NOMO-1 treated with DMSO at 0.1 percent for 48 hours (cell line): ENCODE results near the gene MCM8.
"Not testable (repeated sequence)": the region's sequence is repeated elsewhere in the genome, so short reads cannot be mapped to it uniquely, and the experiment has no call there.

Experiments
- DNase-seq: peaks from one replicate; lab custom pipeline; 2025; ENCODE audit not compliant: unreplicated experiment; lab: John Stamatoyannopoulos, UW

The MCM8 gene

DNA sequence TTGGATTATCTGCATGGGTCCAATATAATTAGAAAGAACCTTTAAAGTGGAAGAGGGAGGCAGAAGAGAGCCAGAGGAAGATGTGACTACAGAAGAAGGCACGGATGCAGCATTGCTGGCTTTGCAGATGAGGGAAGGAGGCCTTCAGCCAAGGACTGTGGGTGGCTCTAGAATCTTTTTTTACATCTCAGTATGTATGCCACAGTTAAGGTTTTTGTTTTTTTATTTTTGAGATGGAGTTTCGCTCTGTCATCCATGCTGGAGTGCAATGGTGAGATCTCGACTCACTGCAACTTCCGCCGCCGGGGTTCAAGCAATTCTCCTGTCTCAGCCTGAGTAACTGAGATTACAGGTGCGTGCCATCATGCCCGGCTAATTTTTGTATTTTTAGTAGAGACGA, 49.3 kb downstream of the MCM8 start:
- no peak for DNase-seq

DNA sequence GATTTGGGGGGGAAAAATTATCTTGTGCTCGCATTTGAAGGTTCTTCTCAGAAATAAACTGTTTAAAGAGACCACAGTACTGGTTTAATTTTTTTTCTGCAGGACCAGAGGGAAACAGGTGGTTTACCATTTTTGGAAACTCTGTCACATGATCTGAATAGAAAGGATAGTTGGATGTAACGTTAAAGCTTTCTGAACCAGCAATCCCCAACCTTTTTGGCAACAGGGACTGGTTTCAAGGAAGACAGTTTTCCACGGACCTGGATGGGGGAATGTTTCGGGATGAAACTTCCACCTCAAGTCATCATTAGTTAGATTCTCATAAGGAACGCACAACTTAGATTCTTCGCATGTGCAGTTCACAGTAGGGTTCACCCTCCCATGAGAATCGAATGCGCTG, 50.4 kb downstream of the MCM8 start:
- no peak for DNase-seq

DNA sequence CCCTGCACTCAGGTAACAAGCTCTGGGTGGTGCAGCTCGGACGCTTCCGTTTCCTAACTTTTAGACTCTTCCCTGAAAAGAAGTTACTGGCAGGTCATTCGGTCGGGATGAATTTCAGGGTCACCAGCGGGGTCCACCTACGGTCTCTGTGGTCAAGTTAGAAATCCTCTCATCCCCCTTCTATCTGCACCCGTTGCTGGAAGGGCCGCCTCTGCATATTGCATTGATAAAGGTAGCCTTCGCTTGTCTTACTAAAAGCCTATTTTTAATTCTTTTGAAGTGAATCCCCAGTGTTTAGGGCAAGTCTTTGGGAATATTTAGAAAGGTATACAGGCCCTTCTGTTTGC, 56.1 kb downstream of the MCM8 start:
- DNase-seq = no peak

DNA sequence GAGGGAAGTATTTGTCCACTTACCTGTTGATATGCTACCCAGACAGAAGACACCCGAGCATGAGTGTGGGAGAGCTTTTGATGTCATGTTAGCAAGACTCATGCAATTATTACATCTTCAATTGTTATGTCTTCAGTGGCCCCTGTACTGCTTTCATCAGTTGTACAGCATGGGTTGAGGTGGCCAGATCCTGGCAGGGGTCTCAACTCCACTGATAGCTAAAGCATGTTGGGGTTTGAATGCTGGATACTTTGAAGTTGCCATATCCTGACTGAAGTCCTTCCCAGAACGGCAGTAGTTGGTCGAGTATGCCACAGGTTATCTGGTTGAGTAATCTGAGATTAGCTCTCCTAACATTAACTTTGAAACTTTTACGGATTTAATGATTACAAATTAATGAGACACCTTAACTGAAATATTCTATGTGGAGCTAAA, 56.7 kb downstream of the MCM8 start:
- DNase-seq = no peak

DNA sequence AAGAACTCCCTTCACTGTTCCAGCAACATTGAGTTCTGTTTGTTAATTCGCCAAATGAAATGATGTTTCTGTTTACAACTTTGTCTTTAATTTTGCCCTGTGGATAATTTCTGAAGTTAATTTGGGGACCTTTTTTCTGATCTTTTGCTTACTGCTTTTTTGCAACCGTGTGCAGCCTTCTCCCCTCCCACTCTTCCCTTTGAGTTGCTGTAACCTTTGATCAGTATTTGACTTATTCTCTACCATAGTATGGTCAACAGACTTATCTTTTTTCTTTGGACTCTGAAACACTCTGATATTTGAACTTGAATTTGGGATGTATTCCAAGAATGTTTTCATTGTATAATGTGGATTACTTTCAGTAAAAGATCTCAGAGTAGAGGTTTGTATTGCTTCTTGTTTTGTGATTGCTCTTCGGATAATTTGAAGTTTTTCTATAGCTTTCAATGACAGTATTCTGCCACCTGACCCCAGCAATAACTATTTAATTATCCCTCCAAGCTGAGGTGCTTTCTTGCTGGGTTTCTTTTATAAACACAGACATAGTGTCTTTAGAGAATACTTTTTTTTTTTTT, 57.2 kb downstream of the MCM8 start:
- DNase-seq = no peak

DNA sequence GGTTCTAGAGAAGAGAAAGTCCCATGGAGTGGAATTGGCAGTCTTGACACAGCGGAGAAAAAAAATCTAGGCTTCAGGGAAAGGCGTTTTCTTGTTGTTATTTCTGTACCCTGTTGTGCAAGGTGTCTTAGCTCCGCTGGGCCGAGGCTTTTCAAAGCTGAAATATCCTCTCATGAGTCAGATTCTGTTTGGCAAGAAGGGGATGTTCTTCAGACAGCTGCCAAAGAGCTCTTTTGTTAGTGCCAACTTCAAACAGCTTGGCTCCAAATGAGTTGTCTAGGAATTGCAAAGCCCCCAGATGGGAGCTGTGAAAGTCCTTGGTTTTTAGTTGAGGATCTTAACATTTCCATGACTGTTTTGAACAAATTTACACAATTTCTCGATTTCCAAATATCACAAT, 57.8 kb downstream of the MCM8 start:
- DNase-seq = peak; percentile 90

DNA sequence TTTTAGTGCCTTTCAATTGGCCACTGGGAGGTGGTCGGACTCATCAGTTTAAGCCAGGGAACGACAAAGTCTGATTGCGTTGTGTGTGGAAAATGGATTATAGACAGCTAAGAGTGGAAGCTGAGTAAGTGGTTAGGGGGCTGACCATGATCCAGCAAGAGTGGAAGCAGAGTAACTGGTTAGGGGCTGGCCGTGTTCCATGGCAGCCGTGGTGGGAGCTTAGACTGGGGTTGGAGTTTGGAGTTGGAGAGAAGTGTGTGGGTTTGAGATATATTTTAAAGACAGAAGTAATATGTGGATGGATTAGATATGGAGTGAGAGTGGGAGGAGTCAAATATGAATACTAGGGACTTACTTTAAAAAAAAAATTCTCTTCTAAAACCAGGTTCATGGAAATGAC, 61.7 kb downstream of the MCM8 start:
- no peak for DNase-seq

DNA sequence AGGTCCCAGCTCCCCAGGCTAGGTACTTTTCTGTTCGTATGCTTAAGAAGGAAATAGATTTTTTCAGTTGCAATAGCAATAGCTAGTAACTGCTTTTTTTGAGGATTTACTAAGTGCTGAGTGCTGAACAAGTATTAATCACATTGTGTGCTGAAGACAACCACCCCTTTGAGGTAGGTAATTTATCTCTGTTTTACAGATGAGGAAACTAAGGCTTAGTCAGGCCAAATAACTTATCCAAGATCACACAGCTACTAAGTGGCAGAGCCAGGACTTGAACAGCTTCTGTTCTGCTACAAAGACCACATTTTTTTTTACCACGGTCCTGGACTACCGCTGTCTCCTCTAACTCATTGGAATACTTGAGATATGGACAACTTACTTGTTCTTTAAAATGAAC, 63.6 kb downstream of the MCM8 start:
- no peak for DNase-seq

DNA sequence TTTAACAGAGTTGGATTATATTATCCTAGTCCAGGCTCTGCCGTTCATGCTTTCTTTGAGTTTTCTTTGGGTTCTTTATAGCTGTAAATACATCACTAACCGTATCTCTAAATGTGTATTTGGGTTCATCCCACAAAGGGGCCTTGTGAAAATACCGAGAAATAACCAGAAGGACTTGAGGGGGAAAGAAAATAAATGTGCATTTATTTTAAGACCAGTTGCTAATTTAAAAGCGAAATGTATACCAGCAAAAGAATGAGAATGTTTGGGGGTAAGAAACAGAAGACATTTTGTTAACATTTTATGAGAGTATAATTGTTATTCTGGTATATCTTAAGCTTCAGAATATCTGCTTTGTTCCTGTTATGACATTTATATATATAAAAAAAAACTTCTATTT, 64.5 kb downstream of the MCM8 start:
- no peak for DNase-seq

DNA sequence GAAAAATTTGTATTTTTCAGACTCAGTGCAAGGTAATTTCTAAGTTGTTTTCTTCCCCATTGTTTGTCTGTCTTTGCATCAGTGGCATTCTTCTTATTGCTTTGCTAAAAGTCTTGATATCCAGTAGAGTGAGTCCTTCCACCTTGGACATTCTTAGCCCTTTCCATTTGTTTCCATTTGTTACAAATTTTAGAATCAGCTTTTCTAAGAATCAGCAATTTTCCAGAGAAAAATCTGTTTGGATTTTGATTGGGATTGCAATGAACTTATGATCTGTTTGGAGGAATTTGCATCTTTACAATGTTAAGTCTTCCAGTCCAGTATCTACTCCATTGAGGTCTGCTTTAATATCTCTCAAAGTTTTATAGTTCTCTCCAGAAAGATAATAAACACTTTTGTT, 67.0 kb downstream of the MCM8 start:
- no peak for DNase-seq

DNA sequence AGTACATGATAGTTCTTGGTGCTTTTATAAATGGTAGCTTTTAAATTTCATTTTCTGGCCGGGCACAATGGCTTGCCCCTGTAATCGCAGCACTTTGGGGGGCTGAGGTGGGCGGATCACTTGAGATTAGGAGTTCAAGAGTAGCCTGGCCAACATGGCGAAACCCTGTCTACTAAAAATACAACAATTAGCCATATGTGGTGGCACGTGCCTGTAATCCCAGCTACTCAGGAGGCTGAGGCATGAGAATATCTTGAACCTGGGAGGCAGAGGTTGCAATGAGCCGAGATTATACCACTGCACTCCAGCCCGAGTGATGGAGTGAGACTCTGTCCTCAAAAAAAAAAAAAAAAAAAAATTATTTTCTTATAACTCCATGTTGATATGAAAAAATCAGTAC, 67.4 kb downstream of the MCM8 start:
- DNase-seq = no peak

DNA sequence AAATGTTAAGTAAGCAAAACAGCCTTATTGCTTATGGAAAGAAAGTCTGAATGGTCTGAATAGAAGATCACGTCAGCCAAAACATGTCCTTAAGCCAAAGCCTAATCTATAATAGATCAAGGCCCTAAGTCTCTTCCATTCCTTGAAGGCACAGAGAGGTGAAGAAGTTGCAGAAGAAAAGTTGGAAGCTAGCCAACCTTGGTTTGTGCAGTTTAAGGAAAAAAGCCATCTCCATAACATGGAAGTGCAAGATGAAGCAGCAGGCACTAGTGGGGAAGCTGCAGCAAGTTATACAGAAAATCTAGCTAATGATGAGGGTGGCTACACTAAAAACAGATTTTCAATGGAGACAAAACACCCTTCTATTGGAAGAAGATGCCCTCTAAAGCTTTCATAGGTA, 74.3 kb downstream of the MCM8 start:
- no peak for DNase-seq

DNA sequence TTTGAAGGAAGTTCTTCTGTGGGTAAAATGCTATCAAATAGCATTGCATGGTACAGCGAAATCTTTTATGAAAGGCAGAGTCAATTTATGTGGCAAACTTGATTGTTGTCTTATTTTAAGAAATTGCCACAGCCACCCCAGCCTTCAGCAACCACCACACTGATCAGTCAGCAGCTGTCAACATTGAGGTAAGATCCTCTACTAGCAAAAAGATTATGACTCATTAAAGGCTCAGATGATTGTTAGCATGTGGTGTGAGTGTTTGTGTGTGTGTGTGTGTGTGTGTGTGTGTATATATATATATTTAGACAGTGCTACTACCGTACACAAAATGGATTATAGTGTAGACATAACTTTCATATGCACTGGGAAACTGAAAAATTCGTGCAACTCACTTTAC, 75.6 kb downstream of the MCM8 start:
- no peak for DNase-seq

DNA sequence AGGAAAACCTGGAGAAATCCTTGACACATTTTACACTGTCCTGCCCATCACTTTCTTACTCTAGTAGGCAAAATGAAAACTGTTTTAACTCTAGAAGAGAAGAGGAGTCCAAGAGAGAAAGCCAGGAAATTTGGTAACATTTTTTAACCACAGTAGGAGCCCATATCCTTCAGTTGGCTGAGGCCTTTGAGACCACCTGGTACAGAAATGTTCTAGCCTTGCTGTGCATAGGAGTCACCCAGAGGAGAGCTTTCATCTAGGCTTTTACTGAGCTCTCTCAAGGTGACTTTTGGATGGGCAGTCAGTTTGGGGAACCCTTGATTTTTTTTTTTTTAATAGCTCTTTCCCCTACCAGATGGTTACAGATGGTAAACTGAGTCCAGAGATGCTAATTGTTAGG, 78.4 kb downstream of the MCM8 start:
- DNase-seq = no peak

DNA sequence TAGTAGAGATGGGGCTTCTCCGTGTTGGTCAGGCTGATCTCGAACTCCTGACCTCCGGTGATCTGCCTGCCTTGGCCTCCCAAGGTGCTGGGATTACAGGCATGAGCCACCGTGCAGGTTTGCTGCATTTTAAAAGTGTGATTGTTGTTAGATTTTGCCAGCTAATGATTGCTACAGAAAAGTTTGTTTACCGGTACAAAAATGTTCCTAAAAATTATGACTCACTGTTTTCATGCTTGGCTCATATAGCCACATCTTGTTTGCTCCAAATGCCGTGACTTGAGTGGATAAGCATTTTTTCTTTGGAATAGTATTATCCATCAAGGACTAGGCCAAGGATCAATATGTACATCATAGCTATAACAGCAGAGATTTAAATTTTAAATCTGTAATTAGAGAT, 79.1 kb downstream of the MCM8 start:
- no peak for DNase-seq

DNA sequence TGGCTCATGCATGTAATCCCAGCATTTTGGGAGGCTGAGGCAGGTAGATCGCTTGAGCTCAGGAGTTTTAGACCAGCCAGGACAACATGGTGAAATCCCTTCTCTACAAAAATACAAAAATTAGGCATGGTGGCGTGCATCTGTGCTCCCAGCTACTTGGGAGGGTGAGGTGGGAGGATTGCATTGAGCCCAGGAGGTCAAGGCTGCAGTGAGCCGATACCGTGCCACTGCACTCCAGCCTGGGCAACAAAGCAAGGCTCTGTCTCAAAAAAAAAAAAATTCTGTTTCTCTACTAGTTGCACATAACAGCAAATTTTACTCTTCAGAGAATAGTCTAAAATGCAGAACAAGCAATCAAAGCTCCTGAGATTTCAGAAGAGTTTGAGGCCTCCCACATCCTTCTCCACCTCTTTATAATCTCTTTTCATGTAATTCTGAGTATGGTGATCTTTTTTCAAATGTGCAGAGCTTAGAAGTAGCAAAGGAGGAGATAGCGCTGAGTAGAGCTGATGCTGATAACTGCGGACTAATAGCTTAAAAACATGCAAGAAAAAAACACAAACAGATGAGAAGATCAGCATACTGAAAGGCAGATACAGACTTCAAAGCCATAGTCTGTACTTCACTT, 80.1 kb downstream of the MCM8 start:
- DNase-seq = no peak

DNA sequence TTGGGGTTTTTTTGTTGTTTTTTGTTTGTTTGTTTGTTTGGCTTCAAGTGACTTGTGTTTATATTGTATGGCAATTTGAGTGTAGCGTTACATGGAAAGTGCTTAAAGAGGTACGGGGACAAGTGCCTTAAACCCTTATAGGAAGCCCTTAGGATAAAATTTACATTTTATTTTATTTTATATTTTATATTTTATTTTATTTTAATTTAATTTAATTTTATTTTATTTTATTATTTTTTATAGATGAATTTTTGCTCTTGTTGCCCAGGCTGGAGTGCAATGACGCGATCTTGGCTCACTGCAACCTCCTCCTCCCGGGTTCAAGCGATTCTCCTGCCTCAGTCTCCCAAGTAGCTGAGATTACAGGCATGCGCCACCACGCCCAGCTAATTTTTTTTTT, 82.5 kb downstream of the MCM8 start:
- not testable (repeated sequence) for DNase-seq

DNA sequence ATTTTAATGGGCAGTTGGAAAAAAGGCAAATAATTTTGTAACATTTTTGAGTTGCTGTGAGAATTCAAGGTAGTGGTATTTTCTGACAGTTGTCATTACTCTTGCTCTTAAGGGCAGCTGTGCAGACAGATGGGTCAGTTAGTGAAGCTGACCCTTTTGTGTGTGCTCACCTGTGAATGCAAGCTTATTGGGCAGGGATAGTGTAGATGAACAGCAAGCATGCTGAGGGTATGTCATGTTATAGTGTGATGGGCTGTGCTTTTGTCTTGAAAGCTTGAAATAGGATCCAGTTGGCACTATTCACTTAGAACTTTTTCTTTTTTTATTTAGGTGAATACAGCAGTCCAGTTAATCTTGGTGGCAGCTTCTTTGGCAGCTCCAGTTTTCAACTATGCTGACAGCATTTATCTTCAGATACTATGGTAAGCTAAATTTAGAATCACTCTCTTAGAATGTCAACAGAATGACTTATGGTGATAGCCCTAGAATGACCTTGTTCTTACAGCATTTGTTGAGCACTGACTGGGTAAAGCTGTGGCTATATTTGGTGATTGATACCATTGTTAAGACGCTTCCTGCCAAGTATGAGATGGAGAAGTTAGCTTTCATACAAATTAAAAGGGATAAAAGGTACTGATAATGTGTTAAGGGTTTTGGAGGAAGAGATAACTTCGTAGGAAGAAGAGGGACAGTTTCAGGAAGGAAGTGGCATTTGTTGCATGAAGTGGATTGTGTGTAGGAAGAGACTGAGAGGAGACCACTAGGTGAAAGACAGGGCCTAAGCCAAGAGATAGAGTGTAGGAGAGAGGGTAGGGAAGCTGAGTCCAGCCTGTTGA, 83.9 kb downstream of the MCM8 start:
- DNase-seq = peak; percentile 32

DNA sequence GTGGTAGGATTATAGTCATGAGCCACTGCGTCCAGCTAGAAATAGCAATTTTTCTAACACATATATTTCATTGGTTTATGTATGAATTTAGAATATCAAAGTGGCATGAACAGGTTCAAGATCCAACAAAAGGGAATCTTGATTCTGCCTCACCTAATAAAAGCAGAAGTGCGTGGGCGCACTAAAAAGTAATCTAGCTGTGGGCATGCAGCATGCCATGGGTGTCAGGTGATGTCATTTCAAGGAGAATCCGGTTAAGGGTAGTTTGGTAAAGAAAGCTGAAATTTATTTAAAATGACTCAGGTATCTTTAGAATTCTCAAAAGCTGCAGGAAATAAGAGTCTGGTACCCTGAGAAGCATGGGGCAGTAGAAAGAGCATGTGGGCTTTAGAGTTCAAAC, 85.8 kb downstream of the MCM8 start:
- DNase-seq = no peak

DNA sequence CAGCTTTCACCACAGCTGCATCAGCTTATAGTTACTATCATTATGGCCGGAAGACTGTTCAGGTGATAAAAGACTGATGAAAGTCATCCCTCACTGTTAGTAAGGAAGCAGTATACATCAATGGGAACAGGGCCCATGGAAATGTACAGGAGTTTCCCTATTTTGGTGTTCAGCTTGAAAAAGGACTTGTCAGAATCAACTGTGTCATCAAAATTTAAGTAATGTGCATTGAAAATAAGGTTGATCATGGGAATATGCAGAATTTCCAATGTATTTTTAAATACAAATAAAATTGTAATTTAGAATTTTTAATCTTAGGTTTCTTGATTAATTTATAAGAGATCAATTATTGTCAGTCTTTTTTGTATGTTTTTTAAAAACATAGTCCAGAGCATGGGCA, 86.6 kb downstream of the MCM8 start:
- DNase-seq = no peak

DNA sequence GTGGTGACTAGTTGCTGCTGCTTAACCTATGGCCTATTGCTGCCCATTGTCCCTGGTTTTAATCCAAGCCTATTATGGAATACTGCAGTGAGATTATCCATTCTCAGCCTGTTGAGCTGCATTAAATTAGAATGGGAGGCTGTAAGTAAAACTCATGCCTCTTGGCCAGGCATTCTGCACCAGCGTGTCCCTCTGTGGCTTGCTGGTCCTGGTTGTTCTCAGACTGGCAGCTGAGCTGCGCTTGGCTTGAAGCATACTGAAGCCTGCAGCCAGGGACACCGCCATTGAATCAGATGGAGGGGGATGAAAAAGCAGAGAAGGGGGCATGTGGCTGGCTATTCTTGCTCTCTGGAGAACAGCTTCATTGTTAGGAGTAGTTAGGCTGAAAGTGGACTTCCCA, 87.8 kb downstream of the MCM8 start:
- no peak for DNase-seq

DNA sequence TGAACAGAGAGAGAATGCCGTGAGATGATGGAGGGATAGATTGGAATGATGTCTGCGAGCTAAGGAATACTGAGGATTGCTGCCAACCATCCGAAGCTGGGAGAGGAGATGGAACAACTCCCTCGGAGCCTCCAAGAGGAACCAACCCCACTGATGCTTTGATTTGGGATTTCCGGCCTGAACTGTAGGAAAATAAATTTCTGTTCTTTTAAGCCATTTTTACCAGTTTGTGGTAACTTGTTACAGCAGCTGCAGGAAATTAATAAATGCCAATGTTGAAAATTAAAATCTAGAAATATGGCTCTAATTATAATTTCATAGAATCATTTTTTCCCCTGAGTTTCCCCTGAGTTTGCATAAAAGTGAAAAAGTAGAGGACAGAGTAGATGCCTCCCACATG, 89.3 kb downstream of the MCM8 start:
- DNase-seq = no peak

DNA sequence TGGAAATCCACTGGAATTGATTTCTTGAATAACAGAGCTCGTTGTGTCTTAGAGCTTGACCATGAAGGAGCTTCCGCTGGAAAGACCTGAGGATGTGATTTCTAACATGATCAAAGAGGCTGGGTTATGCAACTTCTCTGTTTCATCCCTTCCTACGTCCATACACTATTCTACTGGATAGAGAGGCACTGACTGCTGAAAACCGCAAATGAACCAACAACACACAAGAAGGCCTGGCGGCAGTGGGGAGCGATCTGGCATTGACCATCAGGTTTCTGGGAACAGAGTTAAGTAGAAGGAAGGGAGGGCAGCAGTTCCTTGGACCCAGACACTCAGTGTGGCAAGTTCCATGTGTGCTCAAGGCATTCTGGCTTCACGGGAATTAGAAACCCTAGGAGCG, 90.1 kb downstream of the MCM8 start:
- no peak for DNase-seq
